HepG2 (cell line): ENCODE data around the gene TGM1. TPM values are rescaled to one million over a fixed set of nuclear protein-coding genes. Genes with fewer than 3 reads are reported as not detected.

Source experiments
- CENPX ChIP-seq: sonication (generic); formaldehyde crosslinking; IDR thresholded peaks from 2 replicates; pipeline ENCODE4 v1.9.0; 2021; ENCODE audit warnings: mild to moderate bottlenecking, missing genetic modification reagents, moderate library complexity
- GPN1 ChIP-seq: sonication (generic); formaldehyde crosslinking; IDR thresholded peaks from 2 replicates; pipeline ENCODE4 v1.5.1; 2020; ENCODE audit warnings: missing genetic modification reagents, borderline replicate concordance
- KDM4B ChIP-seq: sonication (generic); formaldehyde crosslinking; IDR thresholded peaks from 2 replicates; pipeline ENCODE4 v1.4.0; 2020; ENCODE audit warnings: missing genetic modification reagents
- PHF5A ChIP-seq: IDR thresholded peaks from one replicate; pipeline ENCODE4 v1.6.1; 2018; ENCODE audit warnings: low read depth, missing genetic modification reagents; ENCODE audit not compliant: unreplicated experiment
- RAD21 ChIP-seq: fragments of 450-650 bp; formaldehyde crosslinking; IDR thresholded peaks from 2 replicates; pipeline ENCODE4 v1.5.0; 2020; ENCODE audit warnings: mild to moderate bottlenecking
- U2AF1 ChIP-seq: fragments of 200-400 bp; formaldehyde crosslinking; optimal IDR thresholded peaks from 2 replicates; pipeline ENCODE3; 2017; ENCODE audit warnings: mild to moderate bottlenecking, low read depth, low read length
- ZFP41 ChIP-seq: sonication (generic); formaldehyde crosslinking; IDR thresholded peaks from 2 replicates; pipeline ENCODE4 v1.4.0; 2020; ENCODE audit warnings: mild to moderate bottlenecking, missing genetic modification reagents, borderline replicate concordance
- ZNF224 ChIP-seq: sonication (generic); formaldehyde crosslinking; IDR thresholded peaks from 2 replicates; pipeline ENCODE4 v1.5.0; 2020; ENCODE audit warnings: mild to moderate bottlenecking, missing genetic modification reagents
- ZNF326 ChIP-seq: sonication (generic); formaldehyde crosslinking; IDR thresholded peaks from 2 replicates; pipeline ENCODE4 v1.4.0; 2020; ENCODE audit warnings: missing genetic modification reagents, borderline replicate concordance
- ZNF350 ChIP-seq: sonication (generic); formaldehyde crosslinking; IDR thresholded peaks from 2 replicates; pipeline ENCODE4 v1.4.0; 2020; ENCODE audit warnings: mild to moderate bottlenecking, low read depth, missing genetic modification reagents, borderline replicate concordance
- ZNF354B ChIP-seq: sonication (generic); formaldehyde crosslinking; IDR thresholded peaks from 2 replicates; pipeline ENCODE4 v1.8.0; 2022; ENCODE audit warnings: mild to moderate bottlenecking, missing genetic modification reagents
- ZNF556 ChIP-seq: sonication (generic); formaldehyde crosslinking; IDR thresholded peaks from 2 replicates; pipeline ENCODE4 v1.4.0; 2020; ENCODE audit warnings: mild to moderate bottlenecking, missing genetic modification reagents, borderline replicate concordance
- ZNF749 ChIP-seq: sonication (generic); formaldehyde crosslinking; IDR thresholded peaks from 2 replicates; pipeline ENCODE4 v1.8.0; 2022; ENCODE audit warnings: mild to moderate bottlenecking, missing genetic modification reagents, moderate library complexity, borderline replicate concordance
- ZNF777 ChIP-seq: sonication (generic); formaldehyde crosslinking; IDR thresholded peaks from 2 replicates; pipeline ENCODE4 v1.4.0; 2020; ENCODE audit warnings: missing genetic modification reagents
- ZNF782 ChIP-seq: sonication (generic); formaldehyde crosslinking; IDR thresholded peaks from 2 replicates; pipeline ENCODE4 v1.4.0; 2020; ENCODE audit warnings: missing genetic modification reagents, mild to moderate bottlenecking, borderline replicate concordance
- polyA plus RNA-seq, 8 experiments: library from polyadenylated mRNA; depleted of rRNA in 3 of 8; stranded (reverse) in 7 of 8; unstranded in 1 of 8; fragments of >200 nt; fragmentation: Illumina TruSeq in 4 of 8; extraction: Trizol in 4 of 8; gene quantifications; 2 replicates each; pipeline versions ENCODE4 v1.2.1 to v1.2.3, GENCODE V29; 2011 to 2016; ENCODE audit warnings: low read depth in 4 of 8, missing spikeins in 1 of 8, mixed read lengths in 1 of 8; ENCODE audit not compliant: insufficient read depth in 1 of 8
- total RNA-seq, 5 experiments: library from RNA; depleted of rRNA; stranded (reverse); fragments of >200 nt; fragmentation: Illumina TruSeq; extraction: Trizol; gene quantifications; 2 replicates each; pipeline ENCODE4 v1.2.3, GENCODE V29; 2016; ENCODE audit warnings: low read depth in 1 of 5
- TF ChIP-seq, protein P1 (sequence below): sonication (generic); formaldehyde crosslinking; IDR thresholded peaks from 2 replicates; pipeline ENCODE4 v1.4.0; 2020; ENCODE audit warnings: mild to moderate bottlenecking, missing genetic modification reagents, borderline replicate concordance
- TF ChIP-seq, protein P2 (sequence below): sonication (generic); formaldehyde crosslinking; IDR thresholded peaks from 2 replicates; pipeline ENCODE4 v1.5.0; 2020; ENCODE audit warnings: missing genetic modification reagents, mild to moderate bottlenecking, borderline replicate concordance
- TF ChIP-seq, protein P3 (sequence below): sonication (generic); formaldehyde crosslinking; IDR thresholded peaks from 2 replicates; pipeline ENCODE4 v1.5.1; 2020; ENCODE audit warnings: mild to moderate bottlenecking, missing genetic modification reagents
- TF ChIP-seq, protein P4 (sequence below): sonication (generic); formaldehyde crosslinking; IDR thresholded peaks from 2 replicates; pipeline ENCODE4 v1.4.0; 2020; ENCODE audit warnings: mild to moderate bottlenecking, missing genetic modification reagents

Gene TGM1
- total and polyA plus RNA-seq, 2 of the 13 experiments (the other 11 are each of a cell fraction or from before 2014, with no cell fraction given): 3.2 to 10.6 TPM

DNA sequence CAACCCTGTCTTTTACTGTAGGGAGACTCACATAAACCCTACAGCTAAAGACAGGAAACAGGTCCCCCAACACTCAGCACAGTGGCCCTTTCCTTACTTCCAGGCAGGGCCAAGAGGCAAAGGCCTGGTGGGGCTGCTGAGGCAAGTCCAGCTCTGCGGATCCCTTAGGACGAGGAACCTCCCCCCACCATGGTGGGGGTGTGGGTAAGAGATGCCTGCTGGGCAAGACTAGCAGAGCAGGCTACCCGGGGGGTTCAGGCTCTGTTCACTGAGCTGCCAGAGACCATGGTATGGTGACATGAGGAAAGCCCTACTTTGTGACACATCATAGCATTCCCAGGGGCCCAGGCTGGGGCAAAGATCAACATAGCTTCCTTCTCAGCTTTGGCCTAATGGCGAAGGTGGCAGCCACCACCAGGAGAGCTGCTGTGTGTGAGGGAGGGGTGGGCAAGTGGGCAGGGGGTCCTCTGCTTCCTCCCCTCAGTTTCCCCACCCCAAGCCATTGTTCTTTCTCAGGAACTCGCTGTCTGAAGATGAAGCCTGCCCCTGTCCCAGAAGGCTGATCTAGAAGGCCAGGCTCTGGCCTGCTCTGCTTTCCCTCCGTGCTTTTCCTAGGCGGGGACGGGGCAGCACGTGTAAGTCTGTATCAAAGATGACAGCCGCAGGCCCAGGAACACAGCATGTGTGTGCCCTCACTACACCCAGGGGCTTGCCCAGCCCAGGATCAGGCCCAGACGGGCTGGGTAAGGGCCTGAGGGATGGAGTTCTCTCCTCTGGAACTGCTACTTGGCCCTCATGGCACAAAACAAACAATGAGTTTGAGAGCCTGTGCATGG, 10.5 kb downstream of the TGM1 start (continued):
- TF ChIP-seq, protein P1, sequence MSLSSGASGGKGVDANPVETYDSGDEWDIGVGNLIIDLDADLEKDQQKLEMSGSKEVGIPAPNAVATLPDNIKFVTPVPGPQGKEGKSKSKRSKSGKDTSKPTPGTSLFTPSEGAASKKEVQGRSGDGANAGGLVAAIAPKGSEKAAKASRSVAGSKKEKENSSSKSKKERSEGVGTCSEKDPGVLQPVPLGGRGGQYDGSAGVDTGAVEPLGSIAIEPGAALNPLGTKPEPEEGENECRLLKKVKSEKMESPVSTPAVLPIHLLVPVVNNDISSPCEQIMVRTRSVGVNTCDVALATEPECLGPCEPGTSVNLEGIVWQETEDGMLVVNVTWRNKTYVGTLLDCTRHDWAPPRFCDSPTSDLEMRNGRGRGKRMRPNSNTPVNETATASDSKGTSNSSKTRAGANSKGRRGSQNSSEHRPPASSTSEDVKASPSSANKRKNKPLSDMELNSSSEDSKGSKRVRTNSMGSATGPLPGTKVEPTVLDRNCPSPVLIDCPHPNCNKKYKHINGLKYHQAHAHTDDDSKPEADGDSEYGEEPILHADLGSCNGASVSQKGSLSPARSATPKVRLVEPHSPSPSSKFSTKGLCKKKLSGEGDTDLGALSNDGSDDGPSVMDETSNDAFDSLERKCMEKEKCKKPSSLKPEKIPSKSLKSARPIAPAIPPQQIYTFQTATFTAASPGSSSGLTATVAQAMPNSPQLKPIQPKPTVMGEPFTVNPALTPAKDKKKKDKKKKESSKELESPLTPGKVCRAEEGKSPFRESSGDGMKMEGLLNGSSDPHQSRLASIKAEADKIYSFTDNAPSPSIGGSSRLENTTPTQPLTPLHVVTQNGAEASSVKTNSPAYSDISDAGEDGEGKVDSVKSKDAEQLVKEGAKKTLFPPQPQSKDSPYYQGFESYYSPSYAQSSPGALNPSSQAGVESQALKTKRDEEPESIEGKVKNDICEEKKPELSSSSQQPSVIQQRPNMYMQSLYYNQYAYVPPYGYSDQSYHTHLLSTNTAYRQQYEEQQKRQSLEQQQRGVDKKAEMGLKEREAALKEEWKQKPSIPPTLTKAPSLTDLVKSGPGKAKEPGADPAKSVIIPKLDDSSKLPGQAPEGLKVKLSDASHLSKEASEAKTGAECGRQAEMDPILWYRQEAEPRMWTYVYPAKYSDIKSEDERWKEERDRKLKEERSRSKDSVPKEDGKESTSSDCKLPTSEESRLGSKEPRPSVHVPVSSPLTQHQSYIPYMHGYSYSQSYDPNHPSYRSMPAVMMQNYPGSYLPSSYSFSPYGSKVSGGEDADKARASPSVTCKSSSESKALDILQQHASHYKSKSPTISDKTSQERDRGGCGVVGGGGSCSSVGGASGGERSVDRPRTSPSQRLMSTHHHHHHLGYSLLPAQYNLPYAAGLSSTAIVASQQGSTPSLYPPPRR (CRISPR knock-in tag): peak; percentile 52
- no peak for TF ChIP-seq PHF5A (CRISPR knock-in tag)
- no peak; the same call in 1 of the 2 replicates for TF ChIP-seq ZNF326
- TF ChIP-seq CENPX: no peak
- no peak; the same call in 1 of the 2 replicates for TF ChIP-seq RAD21 (CRISPR knock-in tag)
- TF ChIP-seq U2AF1: no peak
- TF ChIP-seq ZNF354B: 0 out of 2 replicates have a peak, but pooled peaks have one; percentile 8
- peak; percentile 52; the same call in 1 of the 2 replicates for TF ChIP-seq ZNF350 (CRISPR knock-in tag)
- TF ChIP-seq GPN1 (CRISPR knock-in tag): no peak
- TF ChIP-seq, protein P2, sequence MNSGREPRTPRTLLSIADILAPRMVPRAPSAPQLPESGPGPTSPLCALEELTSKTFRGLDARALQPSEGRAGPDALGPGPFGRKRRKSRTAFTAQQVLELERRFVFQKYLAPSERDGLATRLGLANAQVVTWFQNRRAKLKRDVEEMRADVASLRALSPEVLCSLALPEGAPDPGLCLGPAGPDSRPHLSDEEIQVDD: no peak
- TF ChIP-seq, protein P3, sequence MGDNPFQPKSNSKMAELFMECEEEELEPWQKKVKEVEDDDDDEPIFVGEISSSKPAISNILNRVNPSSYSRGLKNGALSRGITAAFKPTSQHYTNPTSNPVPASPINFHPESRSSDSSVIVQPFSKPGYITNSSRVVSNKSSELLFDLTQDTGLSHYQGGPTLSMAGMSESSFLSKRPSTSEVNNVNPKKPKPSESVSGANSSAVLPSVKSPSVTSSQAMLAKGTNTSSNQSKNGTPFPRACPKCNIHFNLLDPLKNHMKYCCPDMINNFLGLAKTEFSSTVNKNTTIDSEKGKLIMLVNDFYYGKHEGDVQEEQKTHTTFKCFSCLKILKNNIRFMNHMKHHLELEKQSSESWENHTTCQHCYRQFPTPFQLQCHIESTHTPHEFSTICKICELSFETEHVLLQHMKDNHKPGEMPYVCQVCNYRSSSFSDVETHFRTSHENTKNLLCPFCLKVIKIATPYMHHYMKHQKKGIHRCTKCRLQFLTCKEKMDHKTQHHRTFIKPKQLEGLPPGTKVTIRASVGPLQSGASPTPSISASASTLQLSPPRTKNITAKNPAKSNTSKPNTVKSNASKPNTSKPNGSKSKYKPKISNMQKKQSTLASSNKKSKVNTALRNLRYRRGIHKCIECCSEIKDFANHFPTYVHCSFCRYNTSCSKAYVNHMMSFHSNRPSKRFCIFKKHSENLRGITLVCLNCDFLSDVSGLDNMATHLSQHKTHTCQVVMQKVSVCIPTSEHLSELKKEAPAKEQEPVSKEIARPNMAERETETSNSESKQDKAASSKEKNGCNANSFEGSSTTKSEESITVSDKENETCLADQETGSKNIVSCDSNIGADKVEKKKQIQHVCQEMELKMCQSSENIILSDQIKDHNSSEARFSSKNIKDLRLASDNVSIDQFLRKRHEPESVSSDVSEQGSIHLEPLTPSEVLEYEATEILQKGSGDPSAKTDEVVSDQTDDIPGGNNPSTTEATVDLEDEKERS: peak; percentile 72; the same call in 1 of the 2 replicates
- no peak for TF ChIP-seq ZNF777 (CRISPR knock-in tag)
- peak; percentile 49; the same call in 1 of the 2 replicates for TF ChIP-seq ZNF749
- TF ChIP-seq ZNF224 (CRISPR knock-in tag): no peak
- TF ChIP-seq ZNF782 (CRISPR knock-in tag): no peak
- peak; percentile 72; the same call in 1 of the 2 replicates for TF ChIP-seq ZNF556 (CRISPR knock-in tag)
- 0 out of 2 replicates have a peak, but pooled peaks have one; percentile 50 for TF ChIP-seq ZFP41 (CRISPR knock-in tag)
- TF ChIP-seq, protein P4, sequence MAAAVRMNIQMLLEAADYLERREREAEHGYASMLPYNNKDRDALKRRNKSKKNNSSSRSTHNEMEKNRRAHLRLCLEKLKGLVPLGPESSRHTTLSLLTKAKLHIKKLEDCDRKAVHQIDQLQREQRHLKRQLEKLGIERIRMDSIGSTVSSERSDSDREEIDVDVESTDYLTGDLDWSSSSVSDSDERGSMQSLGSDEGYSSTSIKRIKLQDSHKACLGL (CRISPR knock-in tag): no peak
- no peak; the same call in 1 of the 2 replicates for TF ChIP-seq KDM4B (CRISPR knock-in tag)
